ENCODE results near the gene SNAP91. TPM values are rescaled to one million over a fixed set of nuclear protein-coding genes. Genes with fewer than 3 reads are reported as not detected.

The SNAP91 gene
- total RNA-seq: 0.36 TPM in 1 of 2 replicates, not detected in the other

GRCh38 chr6:83708970-83709747 lies at the start of gene SNAP91:
TSS of gene SNAP91 (minus strand) at chr6:83709101. CDS start at chr6:83707927, 1,174 bp downstream.

DNA sequence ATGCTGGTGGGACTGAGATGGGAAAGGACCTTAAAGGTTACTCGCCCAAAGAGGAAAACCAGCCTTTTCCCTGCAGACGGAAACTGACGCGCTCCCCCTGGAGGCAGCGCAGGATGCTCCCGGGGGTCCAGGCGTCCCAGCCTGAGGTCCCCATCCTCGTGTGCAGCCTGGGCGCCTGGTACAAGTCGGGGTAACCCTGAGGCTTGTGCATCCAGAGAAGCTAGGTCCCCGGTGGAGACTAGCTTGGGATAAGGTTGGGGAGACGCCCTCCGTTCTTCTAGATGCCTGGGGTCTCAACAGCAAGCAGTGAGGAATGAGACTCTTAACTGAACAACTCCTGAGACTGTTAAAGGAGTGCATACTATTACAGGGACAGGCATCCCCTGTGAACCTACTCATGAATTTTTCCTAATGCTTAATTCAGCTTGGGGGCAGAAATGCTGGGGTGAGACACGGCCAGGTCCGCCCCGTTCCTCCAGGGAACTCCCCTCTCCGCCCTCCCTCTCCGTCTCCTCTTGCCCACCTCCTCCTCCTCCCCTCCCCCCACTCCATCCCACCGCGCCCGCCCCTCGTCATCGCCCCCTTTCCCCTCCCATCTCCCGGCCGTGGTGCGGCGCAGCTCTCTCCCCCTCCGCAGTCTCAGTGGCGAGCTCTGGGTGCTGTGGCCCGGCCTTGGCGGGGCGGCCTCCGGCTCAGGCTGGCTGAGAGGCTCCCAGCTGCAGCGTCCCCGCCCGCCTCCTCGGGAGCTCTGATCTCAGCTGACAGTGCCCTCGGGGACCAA lies 196.8 kb downstream of the SNAP91 start, which contains the start of gene PRSS35:
Gene PRSS35 (plus strand): TSS at position 634 of the 781 bp plus-strand sequence. CDS start 10,908 bp downstream, outside the sequence.

Other genes with a start within 250 kb of the SNAP91 start
- 0.18 and 0.65 TPM in 2 replicates for gene PRSS35, start 196.6 kb downstream of the SNAP91 start, total RNA-seq
- gene RIPPLY2, start 144.3 kb upstream of the SNAP91 start, total RNA-seq: not detected in 2 replicates
- 4.4 and 10.7 TPM in 2 replicates for gene CYB5R4, start 150.6 kb upstream of the SNAP91 start, total RNA-seq